DMS 273 (cell line): ENCODE results near the gene DGCR8.

Experiments
- DNase-seq: peaks from one replicate; lab custom pipeline; 2025; ENCODE audit not compliant: unreplicated experiment; lab: John Stamatoyannopoulos, UW

Gene DGCR8

DNA sequence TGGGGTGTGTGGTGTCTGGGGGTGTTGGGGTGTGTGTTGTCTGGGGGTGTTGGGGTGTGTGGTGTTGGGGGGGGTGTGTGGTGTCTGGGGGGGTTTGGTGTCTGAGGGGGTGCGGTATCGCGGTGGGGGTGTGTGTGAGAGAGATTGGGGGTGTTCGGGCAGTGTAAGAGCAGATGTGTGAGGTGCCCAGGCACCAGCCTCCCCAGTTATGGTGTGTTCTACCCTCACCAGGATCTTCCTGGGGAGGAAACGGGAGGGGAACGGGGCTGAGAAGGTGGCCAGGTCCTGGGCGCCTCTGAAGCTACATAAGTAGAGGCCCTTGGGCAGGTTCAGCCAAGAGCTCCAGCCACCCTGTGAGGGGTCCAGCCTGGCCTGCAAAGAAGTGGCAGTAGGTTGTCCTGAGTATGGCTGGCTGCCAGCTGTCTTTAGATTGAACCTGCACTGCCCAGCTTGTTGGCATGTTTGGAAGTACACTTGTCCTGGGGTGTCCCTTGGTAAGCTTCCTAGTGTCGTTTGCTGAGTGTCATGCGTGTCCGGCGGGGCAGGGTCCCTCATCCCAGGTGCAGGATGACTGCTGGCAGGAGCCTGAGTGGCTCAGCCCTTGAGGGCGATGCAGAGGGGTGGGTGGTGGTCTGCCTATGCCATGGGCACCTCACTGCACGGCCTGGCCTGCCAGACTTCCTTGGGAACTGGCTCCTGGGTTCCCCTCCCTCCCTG is 43.5 kb downstream of the DGCR8 start:
- DNase-seq = no peak

DNA sequence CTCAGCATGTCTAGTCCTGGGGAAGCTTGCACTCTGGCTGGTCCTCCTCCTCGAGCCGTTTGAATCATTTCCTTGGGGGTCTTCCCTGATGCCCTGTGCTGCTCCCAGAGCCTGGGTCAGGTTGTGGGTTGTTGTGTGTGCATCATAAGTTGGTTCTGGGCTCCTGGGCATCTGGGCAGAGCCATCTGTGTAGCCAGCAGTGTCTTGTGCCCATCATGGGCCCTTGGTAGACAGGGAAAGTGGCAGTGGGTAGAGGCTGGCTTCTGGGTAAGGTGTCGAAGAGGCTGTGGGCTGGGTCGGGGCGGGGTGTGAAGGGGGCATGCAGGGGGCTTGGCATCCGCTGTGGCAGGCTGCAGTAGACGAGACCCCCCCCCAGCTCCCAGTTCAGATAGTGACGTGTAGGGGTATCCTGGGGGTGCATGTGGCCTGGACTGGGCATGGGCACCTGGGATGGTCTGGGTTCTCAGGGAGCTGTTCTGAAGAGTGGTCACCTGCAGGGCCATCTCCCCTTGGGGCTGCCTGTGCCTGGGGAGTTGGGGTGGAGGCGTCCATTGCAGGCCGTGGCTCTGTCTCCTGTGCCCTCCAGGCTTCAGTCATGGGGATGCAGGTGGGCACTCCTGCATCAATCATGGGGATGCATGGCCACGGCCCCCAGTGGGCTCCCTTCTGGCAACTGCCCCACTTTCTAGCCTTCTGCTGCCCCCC is 44.2 kb downstream of the DGCR8 start:
- DNase-seq = no peak

DNA sequence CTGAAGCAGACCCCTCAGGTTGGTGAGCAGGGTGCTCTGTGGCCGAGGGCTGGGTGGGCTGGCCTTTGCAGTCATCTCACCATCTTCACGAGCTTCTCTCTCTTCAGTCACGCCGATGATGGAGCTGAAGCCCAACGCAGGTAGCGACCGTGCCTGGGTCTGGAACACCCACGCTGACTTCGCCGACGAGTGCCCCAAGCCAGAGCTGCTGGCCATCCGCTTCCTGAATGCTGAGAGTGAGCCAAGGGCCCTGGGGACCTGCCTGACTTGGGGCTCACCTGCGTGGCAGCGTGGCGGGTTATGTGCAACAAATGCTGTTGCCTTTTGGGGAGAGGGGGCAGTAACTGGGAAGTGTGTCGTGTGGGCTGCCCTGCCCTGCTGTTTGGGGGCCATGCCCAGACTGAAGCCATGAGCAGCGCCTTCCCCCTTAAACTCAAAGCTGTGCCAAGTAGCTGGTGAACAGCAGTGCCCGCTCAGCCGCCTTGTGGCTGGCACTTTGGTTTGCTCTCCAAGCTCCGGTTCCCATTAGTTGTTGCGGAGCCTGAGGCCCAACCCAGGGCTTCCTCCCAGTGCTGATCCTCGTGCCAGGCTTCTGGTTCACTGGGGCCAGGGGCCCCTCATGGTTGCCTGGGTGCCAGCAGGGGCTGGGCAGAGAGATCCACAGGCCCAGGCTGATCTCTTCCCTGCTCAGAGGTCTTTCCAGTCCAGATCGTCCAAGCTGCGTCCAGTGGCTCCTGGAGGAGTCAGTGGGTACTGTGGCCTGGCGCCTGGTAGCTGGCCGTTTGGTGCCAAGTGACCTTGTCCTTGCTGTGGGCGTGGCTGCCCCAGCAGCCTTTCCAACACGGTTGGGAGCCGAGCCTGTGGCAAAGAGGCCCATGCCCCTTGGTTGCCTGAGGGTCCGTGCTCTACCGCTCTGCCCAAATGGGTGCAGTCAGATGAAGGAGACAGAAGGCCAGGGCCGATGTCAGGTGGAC is 45.4 kb downstream of the DGCR8 start:
- DNase-seq = no peak

DNA sequence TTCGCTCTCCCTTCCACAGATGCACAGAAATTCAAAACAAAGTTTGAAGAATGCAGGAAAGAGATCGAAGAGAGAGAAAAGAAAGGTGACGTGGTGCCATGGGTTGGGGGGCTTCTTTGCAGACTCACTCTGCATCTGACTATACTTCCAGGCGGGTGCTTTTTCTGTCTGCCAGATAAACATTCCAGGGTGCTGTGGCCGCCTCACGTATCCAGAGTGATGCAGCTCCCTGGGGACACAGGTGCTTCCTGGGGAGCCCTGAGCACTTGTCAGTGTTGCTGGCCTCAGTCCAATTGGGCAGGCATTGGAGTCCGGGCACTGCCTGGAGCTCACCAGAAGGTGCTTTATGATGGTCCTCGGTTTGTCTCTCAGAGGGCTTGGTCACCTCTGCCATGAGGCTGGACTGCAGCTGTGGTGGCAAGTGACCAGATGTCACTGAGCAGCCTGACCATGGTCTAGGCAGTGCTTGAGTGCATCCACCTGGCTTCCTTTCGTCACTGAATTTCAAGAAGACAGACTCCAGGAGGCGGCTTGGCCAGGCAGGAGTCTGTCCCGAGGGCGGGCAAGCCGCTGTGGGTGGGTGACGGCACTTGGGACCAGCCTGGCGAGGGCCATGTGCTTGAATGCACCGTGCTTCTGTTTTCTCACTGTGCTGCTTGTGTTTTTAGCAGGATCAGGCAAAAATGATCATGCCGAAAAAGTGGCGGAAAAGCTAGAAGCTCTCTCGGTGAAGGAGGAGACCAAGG is 46.4 kb downstream of the DGCR8 start:
- peak; percentile 36 for DNase-seq

DNA sequence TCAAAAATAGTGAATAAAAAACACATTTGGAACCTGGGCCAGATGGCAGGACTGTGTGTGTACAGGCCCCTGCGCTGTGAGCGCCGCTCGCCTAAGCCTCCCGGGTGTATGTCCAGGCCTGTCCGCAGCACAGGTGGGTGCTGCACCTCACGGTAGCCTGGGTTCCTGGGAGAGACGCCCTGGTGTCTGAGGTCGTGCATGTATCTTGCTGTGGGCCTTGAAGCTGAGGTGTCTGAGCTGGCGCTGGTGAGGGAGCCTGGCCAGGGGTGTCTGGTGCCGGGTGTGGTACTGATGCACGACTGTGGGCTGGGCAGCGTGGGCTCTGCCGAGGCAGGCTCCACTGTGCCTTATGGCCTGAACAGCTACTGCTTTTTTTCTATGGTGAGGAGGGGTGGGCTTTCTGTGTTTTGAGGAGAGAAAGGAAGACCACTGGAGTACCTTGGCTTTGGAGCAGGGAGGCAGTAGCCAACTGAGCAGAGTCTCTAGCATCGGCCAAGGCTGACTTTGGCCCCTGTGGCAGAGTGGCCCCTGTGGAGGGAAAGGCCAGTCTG is 47.4 kb downstream of the DGCR8 start:
- DNase-seq = no peak

DNA sequence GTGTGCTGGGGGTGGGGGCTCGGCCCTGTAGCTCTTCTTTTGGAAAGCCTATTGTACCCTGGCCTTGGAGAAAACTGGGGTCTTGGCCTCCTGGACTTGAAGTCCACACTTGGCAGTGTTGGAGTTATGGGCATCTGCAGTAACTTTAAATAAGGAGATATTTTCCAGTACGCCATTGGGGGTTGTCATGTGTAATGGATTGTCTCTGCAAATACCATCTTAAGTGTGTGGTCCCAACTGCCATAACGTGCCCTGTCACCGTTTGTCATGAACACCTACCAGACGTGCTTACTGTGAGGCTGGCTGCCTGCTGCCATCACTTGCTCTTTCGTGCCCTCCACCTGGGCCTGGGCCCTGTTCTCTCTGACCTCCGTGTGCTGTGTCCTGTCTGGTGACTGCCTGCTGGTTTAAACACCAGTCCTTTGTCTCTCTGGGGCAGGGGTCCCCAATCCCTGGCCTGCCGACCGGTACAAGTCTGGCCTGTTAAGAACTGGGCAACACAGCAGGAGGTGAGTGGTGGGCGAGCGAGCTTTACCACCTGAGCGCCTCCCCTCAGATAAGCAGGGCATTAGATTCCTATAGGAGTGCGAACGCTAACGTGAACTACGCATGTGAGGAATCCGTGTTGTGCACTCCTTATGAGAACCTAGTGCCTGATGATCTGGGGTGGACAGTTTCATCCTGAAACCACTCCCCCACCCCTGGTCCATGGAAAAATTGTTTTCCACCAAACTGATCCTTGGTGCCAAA is 48.0 kb downstream of the DGCR8 start:
- peak; percentile 40 for DNase-seq

DNA sequence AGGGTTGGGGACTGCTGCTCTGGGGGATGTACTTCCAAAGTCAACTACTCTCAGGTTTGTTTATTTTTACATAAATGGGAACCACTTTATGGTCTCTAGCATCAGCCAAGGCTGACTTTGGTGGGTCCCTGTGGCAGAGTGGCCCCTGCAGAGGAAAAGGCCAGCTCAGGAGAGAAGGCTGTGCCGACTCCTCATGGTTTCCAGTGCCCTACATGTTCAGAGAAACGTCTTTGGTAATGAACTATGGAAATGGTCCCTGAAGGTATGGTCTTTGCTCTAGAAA is 48.5 kb downstream of the DGCR8 start:
- no peak for DNase-seq

DNA sequence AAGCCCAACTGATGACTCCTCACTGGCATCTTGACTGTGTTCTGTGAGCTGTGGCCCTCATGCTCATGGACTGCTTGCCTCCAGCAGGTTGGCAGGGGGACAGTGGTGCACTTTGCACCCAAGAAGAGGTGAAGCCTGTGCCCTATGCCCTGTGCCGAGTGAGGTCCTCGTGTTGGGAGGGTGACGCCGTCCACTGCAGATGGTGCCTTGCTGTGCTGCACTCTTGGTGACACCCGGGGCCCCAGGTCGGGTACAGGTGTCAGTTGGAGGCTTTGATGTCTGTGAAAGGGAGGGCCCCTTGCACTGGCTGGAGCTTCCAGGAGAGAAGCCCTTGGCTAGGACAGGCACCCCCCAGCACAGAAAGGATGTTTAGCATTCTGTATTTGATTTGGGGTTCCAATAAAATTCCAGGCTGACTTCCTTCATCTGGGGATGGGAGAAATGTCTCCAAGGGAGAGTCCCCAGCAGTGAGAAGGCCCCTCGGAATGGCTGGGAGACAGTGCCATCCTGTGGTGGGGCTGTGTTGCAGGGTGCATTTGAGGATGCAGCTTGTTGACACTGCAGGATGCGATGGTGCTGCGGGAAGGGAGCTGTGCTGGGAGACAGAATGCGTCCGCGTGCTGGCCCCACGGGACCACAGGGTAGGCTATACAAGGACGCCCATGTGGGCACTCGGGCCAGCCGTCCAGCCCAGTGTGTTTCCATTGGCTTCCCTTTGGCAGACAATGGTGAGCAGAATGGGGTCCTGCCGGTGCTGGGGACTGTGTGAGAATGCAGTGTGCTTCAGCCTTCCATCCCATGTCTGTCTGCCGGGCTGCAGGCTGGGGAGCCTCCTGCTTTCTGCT is 49.1 kb downstream of the DGCR8 start:
- peak; percentile 73 for DNase-seq

DNA sequence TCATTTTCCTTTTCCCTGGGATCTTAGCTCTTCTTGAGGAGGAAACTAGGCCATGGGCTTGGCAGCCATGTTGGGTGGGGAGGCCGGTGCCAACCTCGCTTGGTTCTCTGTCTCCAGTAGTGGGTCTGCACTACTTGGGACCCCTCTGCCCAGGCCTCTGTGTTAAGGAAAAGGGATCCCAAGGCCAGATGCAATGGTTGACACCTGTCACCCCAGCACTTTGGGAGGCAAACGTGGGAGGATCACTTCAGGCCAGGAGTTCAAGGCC is 49.6 kb downstream of the DGCR8 start:
- no peak for DNase-seq

DNA sequence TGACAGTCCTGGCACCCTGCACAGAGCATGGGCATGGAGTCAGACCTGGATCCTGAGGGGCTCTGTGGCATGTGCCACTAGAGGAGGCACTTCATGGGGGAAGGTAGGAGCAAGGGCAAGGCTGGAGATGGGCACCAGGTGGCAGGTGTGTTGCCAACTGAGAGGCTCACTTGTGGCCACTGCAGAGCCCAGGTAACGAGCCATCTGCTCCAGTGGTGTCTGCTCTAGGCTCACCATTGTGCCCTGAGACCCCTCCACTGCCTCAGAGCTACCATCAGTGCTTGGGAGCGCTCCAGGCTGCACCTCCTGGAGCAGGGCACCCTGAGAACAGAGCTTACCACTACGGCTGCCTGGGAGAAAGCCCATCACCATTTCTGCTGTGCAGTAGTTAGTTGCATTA is 50.3 kb downstream of the DGCR8 start:
- peak; percentile 40 for DNase-seq

DNA sequence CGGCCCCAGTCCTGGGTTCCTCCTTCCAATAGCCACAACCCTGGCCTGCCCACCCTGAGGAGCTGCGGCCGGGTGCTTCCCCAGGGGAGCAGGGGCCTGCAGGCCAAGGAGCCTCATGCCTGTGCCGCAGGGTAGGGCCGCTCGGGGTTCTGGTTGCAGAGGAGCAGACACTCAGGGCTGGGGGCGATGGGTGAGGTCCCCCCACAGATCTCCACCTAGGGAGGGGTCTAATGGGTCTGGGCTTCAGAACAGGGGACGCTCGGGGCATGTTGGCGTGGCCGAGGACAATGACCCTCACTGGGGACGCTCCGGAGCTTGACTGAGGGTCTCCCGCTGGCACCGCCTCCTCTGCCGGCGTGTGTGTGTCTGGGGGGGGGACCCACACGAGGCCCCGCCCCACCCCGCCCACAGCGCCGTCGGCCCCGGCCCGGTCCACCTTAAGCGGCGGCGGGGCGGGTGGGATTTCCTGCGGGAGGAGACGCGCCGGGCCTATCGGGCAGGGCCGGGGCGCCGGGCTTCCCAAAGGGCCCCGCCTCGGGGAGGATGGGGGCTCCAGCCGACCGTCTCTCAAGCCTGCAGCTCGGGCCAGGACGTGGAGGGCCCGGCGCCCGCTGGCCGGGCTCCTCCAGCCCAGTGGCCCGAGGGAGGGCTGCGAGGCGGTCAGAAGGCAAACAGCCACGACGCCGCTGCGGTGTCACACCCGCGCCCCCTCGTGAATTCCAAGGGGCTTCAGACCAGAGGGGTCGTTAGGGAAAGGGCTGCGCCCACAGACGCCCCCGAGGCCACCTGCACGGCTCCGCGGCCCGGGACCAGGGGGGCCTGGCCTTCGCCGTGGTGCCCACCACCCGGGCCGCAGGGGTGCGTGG is 50.9 kb downstream of the DGCR8 start:
- DNase-seq = peak; percentile 69

DNA sequence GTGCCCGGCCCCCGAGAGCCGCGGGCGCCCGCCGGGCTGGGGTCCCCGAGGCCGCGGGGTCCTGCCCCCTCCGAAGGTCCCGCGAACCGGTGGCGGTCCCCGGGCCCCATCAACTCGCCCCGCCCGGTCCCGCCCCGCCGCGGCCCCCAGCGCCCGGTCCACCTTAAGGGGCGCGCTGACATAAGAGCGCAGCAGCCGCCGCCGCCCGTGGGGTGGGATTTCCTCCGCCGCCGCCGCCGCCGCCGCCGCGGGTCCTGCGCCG is 51.5 kb downstream of the DGCR8 start, which contains the start of gene ZDHHC8:
ZDHHC8 (plus strand) TSS at position 208 of the 262 bp plus-strand sequence. CDS start 144 bp downstream, outside the sequence.
- no peak for DNase-seq

DNA sequence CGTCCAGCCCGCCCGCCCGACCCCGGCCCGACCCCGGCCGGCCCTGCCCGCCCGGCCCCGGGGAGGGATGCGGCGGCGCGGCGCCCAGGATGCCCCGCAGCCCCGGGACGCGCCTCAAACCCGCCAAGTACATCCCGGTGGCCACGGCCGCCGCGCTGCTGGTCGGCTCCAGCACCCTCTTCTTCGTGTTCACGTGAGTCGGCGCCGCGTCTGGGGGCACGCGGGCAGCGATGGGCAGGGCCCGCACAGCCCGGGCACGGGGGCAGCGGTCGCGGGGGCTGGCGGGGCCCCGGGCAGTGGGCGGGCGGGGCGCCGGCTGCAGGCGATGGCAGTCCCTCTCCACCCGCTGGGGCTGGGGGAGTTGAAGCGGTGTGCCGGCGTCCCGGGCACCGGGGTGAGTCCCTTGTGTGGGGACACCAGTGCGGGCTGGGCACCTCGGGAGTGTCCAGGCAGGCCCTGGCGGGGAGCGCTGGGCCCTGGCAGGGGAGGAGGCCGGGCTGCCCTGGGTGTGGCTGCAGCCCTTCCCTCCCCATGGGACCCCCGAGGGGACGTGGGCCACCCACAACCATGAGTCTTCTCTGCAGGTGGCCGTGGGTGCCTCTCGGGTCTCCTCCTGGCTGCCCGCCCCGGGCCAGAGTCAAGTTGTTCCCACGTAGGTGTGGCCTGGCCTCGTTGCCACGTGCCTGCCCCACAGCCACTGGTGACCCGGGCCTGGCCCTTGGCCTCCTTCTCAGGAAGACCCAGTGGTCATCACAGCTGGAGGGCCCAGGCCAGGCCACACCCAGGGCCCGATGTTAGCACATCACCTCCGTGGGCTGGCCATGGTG is 52.0 kb downstream of the DGCR8 start:
- no peak for DNase-seq

DNA sequence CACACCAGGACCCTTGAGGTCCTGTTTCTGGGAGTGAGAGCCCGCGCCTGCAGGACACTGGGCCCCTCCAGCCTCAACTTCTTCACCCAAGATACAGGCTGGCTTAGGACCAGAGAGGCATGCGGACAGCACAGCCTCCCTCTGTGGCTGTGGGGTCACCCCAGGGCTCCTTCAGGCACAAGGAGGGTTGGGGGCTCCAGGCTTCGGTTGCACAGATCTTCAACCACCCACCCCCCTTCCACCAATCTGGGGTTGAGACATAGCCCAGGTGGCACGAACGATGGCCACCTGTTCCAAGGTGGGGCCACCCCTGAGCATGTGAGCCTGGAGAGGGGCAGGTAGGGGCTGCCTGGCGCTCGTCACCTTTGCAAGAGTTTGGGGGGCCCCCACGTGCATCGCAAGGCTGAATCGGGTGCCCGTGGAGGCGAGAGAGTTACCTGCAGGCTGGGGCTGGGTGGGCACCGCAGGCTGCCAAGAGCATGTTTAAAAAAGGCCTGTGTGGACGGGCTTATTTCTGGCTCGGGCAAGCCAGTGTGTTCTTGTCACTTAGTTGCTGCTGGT is 52.7 kb downstream of the DGCR8 start:
- DNase-seq = no peak

DNA sequence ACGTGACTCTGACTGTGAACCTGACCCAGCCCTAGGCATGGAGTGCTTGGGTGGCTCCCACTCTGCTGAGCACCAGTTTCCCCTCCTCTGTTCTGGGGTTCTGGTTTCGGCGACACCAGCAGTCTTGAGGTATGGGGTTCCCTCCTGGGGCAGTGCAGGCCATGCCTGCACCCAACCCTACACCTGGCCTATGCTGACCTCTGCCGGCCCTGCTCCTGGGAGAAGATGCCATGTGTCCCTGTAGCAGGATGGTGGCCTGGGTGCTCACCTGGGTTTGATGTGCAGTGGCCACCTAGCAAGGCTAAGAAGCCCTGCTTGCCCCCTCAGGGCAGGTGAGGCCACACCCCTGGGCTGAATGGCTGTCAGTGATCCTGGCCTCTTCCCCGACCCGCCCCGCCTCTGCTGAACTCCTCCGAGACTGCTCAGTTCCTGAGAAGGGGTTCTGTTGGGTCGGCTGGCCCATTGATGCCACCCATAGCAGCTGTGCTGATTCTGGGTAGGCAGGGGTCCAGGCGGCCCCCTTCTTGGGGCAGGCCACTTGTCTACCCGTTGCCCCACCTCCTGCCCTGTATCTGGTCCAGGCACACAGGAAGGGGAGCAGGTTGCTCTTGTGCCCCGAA is 54.0 kb downstream of the DGCR8 start:
- DNase-seq = no peak

DNA sequence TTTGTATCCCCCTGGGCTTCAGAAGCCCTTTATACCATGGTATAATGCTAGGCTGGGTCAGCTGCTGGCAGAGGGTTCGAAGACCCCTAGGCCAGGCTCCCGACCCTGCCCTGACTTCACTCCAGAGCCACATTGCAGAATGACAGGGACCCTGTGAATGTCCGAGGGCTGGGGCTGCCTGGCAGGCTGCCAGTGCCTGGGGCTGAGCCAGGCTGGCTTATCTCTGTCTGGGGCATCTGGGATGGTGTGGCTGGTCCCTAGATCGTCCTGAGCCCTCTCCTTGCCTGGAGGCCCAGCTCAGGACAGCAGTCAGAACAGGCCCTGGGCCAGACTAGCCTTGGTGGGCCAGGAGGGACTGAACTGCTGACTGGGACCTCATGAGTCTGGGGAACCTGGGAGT is 55.2 kb downstream of the DGCR8 start:
- DNase-seq = no peak
